ENCODE data around the gene ATP6V1C2.

ATP6V1C2 gene

DNA sequence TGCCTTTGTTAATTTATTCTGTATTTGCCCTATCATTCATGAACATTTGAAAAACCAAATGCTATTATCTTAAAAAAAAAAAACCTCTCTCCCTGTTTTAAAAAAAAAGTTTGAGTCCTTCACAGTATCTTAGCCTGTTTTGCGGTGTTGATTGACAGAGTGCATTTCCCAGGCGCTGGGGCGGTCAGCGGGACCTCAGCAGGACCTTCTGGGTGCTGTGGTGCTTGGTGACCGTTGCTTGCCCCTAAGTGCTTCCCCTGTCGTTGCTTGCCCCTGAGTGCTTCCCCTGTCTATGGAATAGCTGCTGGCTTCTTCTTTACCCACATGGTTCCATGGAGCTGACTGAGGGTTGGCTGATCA lies 12.1 kb downstream of the ATP6V1C2 start:
- no peak for DNase-seq

DNA sequence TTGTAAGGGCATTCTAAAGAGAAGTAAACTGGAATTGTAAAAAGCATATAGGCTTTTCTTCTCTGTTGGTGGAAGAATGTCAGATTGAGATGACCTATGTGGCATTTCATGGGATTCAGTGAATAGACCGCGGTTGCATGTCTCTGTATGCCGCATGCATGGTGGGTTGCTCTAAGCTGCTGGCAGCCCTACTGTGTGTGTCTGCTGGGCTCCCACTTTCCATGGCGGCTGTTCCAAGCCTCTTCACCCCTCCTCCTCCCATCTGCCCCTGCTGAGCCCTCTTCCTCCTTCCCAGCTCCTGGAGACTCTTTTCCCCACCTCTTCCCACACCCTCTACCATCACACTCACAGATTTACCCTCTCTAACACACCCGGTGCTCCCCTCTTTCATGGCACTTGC lies 12.6 kb downstream of the ATP6V1C2 start:
- DNase-seq: no peak

DNA sequence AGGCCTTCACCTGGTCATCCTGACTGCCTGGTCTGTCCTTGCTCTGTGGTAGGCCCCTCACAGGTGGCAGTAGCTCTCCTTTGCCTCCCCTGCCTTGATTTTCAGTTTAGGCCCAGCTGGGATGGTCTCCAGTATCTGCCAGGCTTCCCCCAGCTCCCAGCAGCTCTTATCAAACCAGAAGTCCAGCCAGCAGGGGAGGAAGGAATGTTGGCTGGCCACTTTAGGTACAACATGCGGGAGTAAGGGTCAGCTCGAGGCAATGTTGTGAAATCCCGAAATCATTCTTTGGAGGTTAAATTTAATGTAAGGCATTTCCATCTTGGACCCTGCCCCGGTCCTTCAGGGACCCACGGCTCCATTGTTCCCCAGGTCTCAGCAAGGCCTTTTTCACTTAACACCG lies 16.8 kb downstream of the ATP6V1C2 start:
- DNase-seq: no peak

DNA sequence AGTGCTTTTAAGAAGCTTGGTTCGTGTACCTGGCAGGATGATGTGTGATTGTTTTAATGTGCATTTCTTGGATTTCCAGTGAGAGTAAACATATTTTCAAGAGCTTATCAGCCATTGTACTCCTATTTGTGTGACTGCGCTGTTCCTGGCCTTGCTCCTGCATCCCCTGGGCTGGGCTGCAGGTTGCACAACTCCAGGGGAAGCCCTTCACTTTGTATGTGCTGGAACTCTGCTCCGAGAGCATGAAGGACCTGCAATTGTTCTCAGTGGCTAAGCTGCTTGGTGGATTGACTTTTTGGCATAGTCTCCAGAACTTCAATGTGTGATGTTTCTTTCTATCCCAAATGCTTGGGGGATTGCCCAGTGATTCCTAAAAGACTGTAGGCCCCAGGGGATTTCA lies 18.8 kb downstream of the ATP6V1C2 start:
- no peak for DNase-seq

DNA sequence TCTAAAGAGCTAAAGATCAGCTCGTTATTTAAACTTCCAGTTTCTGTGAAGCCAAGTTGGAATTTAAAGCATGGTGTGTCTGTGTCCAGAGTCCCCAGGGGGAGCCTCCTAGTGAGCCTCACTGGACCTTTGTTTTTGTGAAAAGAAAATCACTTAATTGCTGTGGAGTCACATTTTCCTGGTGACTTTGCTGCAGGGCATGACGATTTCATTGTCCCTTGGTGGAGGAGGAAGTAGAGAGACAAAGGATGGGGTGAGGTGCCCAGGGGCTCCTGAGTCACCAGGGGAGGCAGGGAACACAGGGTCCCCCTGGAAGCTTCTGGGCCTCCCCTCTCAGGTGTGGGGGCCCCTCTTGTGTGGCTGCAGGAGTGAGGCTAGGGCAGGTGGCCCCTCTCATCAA lies 19.7 kb downstream of the ATP6V1C2 start:
- no peak for DNase-seq

DNA sequence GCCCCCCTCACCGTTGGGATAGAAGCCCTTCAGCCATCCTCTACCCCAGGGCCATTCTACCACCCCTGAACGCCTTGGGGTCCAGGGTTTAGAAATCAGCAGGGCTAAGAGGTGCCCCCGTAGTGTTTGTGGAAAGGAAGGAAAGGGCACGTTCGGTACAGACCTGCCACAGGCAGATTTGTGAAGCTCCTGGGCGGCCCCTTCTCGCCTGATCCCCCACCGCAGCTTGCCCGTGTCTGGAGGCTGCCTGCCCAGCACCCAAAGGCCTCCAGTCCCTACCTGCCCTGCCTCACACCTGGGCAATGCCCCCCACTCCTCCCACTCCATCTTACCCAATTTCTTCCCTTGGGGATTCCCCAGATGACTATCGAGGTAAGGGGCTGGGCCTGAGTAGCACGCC lies 21.2 kb downstream of the ATP6V1C2 start:
- DNase-seq: no peak

DNA sequence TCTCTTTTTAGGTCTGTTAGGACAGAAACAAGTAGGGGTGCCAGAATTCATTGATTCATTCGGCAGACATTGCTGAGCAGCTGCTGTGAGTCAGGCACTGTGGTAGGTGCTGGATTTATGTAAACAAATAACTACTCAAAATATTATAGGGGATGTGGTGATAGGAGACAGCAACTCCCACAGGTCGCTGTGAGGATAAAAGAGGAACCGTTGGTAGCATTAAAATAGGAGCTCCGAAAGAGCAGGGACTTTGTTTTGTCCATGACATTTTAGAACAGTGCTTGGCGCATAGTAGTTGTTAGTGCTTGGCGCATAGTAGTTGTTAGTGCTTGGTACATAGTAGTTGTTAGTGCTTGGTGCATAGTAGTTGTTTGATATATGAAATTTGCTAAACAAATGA lies 29.2 kb downstream of the ATP6V1C2 start:
- no peak for DNase-seq

DNA sequence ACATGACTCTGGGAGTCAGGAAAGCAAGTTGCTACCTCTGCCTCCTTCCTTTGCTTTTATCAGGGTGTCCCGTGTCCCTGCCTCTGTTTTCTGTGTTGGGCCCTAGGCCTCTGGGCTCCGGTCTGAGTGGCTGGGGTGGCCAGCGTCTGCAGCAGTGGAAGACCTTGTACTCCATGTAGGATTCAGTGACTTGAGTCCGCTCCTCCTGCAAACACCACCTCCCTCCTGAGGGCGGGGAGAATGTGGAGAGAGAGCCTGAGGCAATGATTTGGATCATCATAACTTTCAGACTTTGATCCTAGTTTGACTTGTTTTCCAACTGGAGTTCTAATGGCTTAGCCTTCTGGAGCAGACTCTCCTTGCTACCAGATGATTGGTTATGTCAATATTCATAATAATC lies 30.8 kb downstream of the ATP6V1C2 start:
- no peak for DNase-seq

DNA sequence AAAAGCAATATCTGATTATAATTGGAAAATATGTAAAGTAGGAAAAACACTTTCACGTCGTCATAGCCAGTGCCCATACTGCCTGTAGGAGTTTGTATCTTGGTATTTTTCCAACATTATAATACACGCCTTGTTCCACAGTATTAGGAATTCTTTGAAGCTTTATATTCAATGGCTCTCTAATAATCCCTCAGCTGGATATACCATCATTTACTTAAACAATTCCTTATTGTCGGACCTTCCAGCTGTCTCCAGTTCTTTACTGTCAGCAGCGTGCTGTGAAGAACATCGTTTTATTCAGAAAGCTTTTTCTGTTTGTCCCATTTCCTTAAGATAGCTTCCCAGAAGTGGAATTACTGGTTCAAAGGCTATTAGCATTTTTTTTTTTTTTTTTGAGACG lies 31.7 kb downstream of the ATP6V1C2 start:
- no peak for DNase-seq

DNA sequence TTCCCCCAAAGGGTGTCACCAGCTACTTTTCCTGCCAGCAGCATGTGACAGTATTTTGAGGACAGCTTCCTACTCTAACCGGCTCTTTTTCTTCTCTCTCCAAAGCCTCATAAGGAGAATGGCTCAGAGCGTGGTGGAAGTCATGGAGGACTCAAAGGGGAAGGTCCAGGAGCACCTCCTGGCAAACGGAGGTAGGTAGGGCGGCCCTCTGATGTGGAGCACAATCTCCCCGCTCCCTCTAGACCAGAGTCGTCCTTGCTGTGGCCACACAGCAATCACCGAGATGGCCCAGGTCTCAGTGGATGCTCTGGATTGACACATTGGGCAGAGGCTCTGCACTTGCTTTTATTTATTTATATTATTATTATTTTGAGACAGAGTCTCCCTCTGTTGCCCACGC lies 32.4 kb downstream of the ATP6V1C2 start:
- DNase-seq: no peak

DNA sequence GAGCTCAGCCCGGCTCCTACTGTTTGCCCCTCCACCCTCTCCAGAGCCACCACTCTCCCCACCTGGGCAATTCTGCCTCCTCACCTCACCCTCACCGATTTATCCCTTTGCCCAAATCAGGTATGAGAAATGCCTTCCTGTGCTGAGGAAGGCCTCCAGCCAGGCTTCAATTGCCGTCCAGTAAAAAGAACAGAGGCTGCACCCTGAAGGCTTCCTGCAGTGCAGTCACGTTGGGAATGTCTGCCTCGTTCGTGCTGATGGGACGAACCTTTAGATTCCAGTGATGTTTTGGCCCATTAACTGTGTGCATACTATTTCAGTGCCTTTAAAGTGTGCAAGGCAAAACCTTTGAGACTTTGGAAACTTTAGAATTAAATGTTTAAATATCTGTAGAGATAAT lies 34.2 kb downstream of the ATP6V1C2 start:
- DNase-seq: no peak

DNA sequence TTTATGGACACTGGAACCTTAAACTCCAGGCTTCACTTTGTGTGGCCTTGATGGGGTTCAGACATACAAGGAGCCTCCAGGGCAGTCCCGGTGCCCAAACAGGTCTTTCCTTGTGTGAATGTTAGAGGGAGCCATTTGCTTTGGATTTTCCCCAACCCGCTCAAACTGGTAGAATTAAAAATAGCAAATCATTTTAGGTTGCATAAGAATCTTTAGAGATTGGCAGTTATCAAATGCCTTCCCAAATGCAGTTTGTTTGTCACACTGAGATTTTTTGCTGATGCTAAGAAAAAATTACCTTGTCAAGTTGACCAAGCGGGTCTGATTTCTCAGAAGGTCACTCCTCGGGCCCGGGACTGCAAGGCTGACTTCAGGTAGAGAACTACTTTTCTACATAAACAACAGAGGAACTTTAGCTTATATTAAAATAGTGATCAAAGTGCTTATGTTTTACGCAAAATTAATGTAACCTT lies 36.4 kb downstream of the ATP6V1C2 start:
- DNase-seq: no peak

DNA sequence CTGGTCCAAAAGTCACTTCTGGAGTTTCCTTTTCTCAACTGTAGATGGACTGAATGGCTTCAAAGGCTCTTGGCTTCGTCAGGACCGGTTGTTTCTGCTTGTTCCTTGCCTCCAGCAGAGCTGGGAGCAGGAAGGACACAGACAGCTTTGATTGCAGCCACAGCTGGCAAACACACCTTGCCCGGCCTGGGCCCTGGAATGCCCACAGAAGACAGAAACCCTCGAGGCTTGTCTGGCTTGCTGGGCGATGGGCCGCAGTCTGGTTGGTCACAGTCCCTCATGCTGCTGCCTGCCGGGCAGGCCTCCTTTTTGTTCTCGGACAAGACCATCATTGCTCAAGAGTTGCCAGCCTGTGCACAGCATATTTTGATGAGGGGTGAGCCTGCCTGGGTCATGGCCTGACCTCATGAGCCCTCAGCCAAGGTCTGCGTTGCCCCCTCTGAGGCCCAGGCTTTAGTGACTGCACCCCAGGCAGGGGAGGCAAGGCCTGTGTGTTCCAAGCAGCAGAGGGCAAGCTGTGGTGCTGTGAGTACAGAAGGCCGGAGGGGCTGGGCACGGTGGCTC lies 37.8 kb downstream of the ATP6V1C2 start:
- DNase-seq: no peak

DNA sequence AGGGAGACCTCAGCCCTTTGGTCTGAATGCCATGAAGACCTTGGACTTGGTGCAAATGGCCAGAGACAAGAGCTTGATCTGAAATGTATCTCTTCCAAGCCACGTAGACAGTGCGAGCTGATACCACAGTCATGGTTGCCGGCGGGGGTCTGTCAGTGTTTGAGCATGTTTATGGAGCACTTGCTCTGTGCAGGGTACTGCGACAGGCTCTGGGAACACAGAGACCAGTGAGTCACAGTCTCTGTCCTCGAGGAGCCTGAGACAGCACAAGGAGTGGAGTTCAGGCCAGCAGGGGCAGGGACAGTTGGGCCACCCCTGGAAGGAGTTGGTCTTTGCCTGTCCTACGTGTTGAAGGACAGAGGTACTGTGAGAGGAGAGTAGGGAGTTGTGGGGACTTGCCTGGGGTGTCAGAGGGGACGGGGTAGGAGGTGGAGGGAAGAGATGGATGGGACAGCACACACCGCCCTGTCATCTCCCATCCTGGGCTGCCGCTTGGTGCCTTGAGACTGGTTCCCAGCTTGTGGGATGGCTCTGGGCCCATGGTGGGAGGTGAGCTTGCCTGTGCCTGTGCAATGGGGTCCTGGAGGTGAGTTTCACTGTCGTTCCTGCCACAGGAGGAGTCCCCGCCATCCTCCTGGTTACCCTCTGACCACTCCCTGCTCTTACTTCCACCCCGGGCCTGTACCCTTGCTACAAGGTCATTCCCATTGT lies 39.5 kb downstream of the ATP6V1C2 start:
- no peak for DNase-seq

DNA sequence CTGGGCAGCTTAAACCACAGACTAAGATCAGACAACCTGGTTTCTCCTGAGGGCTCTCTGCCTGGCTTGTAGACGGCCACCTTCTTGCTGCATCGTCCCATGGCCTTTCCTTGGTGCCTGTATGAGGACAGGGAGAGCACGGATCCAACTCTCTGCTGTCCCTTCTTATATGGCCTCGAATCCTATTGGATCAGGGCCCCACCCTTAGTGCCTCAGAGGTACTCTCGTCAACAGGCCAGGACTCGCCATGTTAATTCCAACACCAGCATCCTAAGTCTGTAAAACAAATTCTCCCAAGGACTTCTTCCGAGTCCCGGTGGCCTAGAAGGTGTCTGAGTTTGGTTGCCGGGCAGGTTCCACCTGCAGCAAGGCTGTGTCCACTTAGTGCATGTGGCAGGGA lies 40.2 kb downstream of the ATP6V1C2 start:
- no peak for DNase-seq

DNA sequence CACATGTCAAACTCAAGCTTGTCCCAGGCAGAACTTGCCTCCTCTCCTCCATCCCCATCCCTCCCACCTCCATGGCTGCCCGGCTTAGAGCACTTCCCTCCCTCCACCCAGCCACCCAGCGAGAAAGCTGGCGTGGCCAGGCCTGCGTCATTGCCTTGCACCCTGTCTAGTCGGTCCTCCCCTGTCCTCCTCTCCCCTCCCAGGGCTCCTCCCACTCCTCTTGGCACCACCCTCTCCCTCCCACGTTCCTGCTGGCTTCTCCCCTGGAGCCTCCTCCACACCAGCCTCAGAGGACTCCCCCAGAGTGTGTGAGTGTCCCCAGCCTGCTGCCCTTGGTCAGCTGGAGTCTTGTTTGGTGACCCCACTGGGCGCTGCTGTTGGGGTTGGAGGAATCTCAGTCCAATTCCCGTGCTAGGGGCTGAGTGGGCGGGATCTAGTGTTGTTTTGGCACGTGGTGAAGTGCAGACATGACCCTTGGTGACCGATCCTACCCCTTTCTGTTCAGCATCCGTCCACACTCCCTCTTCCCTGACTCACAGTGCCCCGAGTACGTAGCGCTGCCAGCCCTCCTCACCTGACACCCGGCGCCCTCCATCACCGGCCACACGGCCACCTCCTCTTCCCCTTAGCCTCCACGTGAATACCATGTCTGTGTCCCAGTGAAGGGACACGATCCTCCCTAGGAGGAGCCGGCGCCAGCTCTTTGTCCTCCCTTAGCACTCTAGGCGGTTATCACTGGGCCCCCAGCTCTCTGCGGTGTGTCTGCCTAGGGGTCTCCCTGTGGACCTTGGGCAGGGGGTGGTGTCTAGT lies 41.4 kb downstream of the ATP6V1C2 start:
- no peak for DNase-seq

DNA sequence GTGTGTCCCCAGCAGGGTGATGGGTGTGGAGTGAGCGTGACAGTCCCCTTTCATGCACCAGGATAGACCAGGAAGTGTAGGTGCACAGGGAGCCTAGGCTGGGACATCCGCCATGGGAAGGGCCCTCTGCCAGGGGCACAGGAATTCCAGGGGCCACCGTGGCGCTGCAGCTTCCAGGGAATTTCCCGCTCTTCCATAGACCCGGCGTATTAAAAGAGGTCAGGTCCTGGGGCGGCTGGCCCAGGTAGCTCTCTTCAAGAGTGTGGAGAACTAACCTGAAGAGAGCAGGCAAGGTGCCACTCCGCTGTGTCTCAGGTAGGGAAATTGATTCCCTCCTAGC lies 42.0 kb downstream of the ATP6V1C2 start:
- no peak for DNase-seq

DNA sequence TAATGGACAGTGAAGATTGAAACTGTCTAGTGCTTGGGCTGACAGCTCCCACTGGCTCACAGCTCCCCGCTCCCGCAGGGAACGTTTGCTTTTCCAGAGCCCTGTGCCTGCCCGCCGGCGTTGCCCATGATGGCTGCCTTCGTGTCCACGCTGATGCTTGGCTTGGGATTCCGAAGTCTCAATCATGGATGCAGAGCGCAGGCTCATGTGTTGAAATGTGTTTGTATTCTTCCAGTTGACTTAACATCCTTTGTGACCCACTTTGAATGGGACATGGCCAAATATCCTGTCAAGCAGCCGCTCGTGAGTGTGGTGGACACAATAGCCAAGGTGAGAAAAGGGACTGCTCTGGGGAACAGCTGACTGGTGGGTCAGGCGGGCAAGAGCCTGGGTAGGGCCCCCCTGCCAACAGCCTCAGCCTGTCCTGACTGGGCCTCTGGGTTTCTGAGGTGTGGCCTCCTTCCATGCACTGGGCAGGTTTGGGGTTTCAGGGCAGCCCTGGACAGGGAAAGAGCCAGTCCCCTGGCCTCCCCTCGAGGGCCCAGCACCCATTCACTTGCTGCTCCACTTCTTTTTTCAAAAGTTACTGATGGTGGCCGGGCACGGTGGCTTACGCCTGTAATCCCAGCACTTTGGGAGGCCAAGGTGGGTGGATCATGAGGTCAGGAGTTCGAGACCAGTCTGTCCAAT lies 42.8 kb downstream of the ATP6V1C2 start:
- DNase-seq: no peak

DNA sequence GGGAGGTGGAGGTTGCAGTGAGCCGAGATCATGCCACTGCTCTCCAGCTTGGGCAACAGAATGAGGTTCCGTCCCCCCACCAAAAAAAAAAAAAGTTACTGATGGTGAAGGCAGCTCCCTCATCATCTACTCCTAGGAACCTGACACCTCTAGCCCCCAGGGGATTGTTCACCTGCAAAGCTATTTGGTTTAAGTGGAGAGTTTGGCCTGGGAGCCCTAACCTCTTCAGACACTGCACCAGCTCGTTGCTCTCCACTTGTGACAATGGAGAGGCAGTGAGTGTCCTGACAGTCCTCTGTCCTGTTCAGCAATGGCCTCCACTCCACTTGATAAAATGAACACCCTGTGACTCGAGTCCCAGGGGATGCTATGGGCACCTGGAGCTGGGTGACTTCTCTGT lies 43.5 kb downstream of the ATP6V1C2 start:
- no peak for DNase-seq

DNA sequence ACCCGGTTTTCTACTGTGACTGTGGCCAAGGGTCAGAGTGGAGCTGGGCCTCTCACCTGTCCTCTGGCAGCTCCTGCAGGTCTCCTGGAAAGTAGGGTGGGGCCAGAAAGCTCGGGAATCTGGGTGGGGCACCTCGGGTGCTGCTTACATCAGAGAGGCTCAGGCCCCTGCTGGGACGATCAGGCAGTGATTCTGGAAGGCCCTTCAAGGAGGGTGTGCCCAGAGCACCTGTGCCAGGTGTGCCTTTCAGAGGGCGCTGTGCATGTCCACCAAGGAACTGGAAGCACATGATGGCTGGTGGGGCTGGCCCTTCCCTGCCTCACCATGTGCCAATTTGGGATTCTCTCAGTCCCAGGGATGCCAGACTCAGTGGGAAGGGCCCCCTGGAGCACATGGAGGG lies 44.0 kb downstream of the ATP6V1C2 start:
- DNase-seq: no peak

DNA sequence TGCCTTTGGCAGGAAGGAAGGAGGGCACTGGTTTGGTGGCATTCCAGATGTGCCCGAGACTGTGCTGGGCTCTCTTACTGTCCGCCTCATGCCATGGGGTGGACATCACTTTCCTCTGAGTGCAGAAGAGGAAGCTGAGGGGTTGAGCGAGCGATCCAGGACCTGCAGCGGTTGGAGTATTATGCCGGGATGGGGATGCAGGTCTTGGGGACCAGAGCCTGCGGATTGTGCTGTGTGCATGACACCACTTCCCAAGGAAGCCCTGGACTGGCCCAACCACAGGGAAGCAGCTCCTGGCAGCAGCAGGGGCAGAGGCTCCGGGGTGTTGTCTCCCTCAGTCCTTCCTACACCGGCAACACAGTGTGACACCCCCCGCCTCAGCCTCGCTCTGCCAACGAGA lies 44.5 kb downstream of the ATP6V1C2 start:
- DNase-seq: no peak

DNA sequence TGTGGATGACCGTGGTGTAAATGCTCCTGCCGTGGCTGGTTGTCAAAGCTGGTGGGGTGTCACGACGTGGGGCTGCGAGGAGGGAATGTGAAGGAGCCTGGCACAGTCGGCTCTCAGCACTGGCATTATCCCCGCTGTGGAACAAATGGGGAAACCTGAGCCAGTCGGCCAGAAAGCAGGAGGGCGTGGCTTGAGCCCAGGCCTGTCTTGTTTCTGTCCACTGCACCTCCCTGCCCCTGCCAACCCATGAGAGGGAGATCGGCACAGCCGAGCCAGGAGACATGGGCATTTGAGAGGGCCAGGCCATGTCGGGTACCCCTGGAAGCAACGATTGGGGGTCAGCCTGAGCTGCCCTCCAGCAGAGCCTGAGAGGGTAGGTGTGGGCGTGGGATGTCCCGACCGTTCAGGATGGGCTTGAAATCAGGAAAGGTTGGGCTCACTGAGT lies 46.7 kb downstream of the ATP6V1C2 start:
- DNase-seq: no peak

DNA sequence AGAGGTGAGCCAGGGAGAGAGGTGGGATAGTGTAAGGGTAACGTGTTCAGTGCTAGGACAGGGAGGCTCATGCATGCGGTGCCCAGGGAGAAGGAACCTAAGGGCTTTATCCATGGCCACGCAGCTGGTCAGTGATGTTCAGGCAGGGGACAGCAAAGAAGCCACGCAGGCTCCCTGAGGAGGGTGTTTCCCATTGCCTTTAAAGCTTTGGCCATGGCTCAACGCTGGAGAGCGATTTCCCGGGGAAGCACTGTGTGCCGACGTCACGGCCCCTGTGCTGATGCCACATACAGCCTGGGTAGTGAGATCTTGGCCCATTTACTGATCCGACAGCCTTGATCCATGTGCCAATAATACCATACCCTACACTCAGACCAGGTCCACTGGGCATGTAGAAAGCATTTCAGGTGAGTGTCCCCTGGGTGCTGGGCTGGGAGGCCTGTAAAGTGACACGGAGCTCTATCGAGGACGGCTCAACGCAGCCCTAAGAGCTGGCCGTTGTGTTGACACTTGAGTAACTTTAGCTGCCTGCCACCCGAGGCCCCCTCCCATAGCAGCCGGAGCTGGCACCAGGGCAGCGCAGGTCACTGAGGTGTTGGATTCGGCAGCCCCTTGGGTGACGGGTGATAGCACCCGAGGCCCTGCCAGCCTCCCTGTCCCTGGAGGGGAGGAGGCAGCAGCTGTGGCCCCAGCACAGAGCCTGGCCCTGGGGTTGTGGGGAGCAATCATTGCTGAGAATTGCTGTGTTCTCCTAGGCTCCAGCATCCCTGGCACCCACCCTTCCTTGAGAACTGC lies 49.7 kb downstream of the ATP6V1C2 start:
- no peak for DNase-seq
